IPS DF 6.9 (cell line): ENCODE data around the gene PTOV1.

Source experiments
- DNase-seq: peaks from one replicate; pipeline ENCODE4 v3.0.0-alpha.2; 2013; ENCODE audit warnings: low read depth, low spot score
- H3K27ac ChIP-seq: one replicate; pipeline ENCODE4 v1.5.1; 2013; ENCODE audit warnings: low read length, control low read depth
- H3K27me3 ChIP-seq: 2 replicates; pipeline ENCODE4 v1.6.1; 2013; ENCODE audit warnings: mild to moderate bottlenecking, low read length; ENCODE audit not compliant: control insufficient read depth, insufficient read depth
- H3K36me3 ChIP-seq: 2 replicates; pipeline ENCODE4 v1.6.1; 2013; ENCODE audit warnings: low read length; ENCODE audit not compliant: control insufficient read depth, insufficient read depth
- H3K4me1 ChIP-seq: 2 replicates; pipeline ENCODE4 v1.6.1; 2013; ENCODE audit warnings: low read length; ENCODE audit not compliant: control insufficient read depth, insufficient read depth
- H3K4me3 ChIP-seq: 2 replicates; pipeline ENCODE4 v1.5.1; 2013; ENCODE audit warnings: mild to moderate bottlenecking, low read length
- H3K9me3 ChIP-seq: 2 replicates; pipeline ENCODE4 v1.6.1; 2013; ENCODE audit warnings: low read length, inconsistent platforms; ENCODE audit not compliant: control insufficient read depth, insufficient read depth
- WGBS: extraction: QIAGEN DNeasy Blood & Tissue Kit; methylation state at CpG from one replicate; pipeline ENCODE4 v1.1.7; 2013; ENCODE audit warnings: mixed read lengths, missing lambda C conversion rate; ENCODE audit not compliant: insufficient read length, insufficient coverage; 5-methylcytosine and 5-hydroxymethylcytosine counted together

PTOV1 gene

GRCh38 chr19:49808711-49809159 is 42.2 kb upstream of the PTOV1 start:
- peak; percentile 57 for DNase-seq
- peaks cover 5% of the 10 kb centered on the region for H3K4me1 ChIP-seq
- no peaks in the 10 kb centered on the region for H3K9me3 ChIP-seq
- H3K27me3 ChIP-seq = no peaks in the 10 kb centered on the region
- no peak overlapping the region for H3K27ac ChIP-seq
- H3K36me3 ChIP-seq = peaks cover 3% of the 10 kb centered on the region; the same call in 1 of the 2 replicates
- WGBS = no CpG with 5 or more reads among the region's 31 CpGs
- peak overlapping the region; percentile 23; the same call in 1 of the 2 replicates for H3K4me3 ChIP-seq

DNA sequence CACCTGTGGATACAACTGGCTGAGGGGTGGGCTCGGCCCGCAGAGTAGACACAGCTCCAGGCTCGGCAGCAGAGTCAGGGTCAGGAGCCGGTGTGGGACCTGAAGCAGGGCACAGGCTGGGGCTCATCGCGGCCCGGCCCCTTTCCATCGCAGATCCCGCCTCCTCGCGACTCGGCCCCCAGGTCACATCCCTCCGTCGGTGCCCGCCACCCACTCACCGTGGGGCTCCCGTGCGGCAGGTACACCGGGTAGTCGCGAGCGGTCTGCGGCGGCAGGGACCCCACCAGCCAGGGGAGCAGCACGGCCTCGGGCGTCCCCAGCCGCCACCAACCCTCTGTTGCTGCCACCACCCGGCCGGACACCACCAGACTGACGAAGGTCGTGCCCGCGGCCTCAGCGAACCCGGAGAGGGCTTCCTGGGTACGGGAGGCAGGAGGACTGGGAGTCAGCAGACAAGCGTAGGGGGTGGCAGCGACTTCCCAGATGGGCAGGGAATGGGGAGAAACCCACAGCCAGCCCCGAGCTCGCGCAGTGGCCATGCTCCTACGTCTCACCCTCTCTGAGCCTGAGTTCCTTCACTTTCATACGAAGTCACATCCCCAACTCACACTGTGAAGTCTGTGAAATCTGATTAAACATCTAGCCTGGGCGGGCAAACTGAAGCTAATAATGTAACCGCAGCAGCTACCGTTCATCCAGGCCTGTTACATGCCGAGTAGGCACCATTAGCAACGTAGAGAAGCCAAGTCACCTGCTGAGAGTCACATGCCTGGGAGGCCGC is 41.6 kb upstream of the PTOV1 start:
- peaks cover 3% of the 10 kb centered on the region; the same call in 1 of the 2 replicates for H3K36me3 ChIP-seq
- no peak overlapping the region for H3K27ac ChIP-seq
- no peak for DNase-seq
- H3K4me3 ChIP-seq = peak overlapping the region; percentile 23; the same call in 1 of the 2 replicates
- peaks cover 5% of the 10 kb centered on the region for H3K4me1 ChIP-seq
- no peaks in the 10 kb centered on the region for H3K27me3 ChIP-seq
- no CpG with 5 or more reads among the region's 50 CpGs for WGBS
- H3K9me3 ChIP-seq = no peaks in the 10 kb centered on the region

- WGBS = no CpG with 5 or more reads among the region's 5 CpGs
- H3K36me3 ChIP-seq = peaks cover 3% of the 10 kb centered on the region; the same call in 1 of the 2 replicates
- H3K9me3 ChIP-seq = no peaks in the 10 kb centered on the region
- no peak overlapping the region for H3K27ac ChIP-seq
- H3K4me3 ChIP-seq = no peak overlapping the region
- peaks cover 5% of the 10 kb centered on the region for H3K4me1 ChIP-seq
- H3K27me3 ChIP-seq = no peaks in the 10 kb centered on the region
- no peak for DNase-seq
These were observed 41.0 kb upstream of the PTOV1 start for GRCh38 chr19:49809941-49810389.

- Histone ChIP-seq H3K4me1 (peaks cover 5% of the 10 kb centered on the region), H3K36me3 (peaks cover 3% of the 10 kb centered on the region; the same call in 1 of the 2 replicates), H3K27me3 (no peaks in the 10 kb centered on the region), H3K9me3 (no peaks in the 10 kb centered on the region), H3K27ac (no peak overlapping the region), H3K4me3 (no peak overlapping the region)
- no CpG with 5 or more reads among the region's 6 CpGs for WGBS
- no peak for DNase-seq
These were observed 39.6 kb upstream of the PTOV1 start for GRCh38 chr19:49811328-49811727.

DNA sequence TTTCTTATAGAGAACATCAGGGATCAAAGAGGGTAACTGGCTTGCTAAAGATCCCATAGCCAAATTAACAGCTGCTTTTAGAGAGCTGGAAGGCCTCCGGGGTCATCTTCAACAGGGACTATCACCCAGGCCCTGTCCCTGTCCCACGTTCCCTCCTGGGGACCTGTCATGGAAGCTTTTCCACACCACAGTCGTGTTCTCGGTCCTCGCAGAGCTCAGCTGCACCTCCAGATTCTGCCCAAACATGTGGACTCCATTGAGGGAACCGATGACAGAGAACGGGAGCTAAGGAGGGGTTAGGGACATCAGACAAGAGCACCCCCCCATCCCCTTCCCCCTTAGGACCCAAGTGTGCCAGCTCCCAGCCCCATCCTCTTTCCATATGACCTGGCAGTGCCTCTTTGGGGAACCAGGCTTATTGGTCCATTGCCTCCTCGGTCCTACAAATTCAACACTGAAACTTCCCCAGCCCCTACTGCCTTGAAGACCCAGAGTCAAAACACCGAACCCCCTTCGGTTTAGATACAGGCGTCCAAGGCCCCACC is 38.4 kb upstream of the PTOV1 start:
- Histone ChIP-seq H3K4me1 (peaks cover 5% of the 10 kb centered on the region), H3K27ac (no peak overlapping the region), H3K36me3 (no peaks in the 10 kb centered on the region), H3K27me3 (no peaks in the 10 kb centered on the region), H3K9me3 (no peaks in the 10 kb centered on the region), H3K4me3 (peak overlapping the region; percentile 89; the same call in 1 of the 2 replicates)
- no CpG with 5 or more reads among the region's 11 CpGs for WGBS
- DNase-seq = no peak

DNA sequence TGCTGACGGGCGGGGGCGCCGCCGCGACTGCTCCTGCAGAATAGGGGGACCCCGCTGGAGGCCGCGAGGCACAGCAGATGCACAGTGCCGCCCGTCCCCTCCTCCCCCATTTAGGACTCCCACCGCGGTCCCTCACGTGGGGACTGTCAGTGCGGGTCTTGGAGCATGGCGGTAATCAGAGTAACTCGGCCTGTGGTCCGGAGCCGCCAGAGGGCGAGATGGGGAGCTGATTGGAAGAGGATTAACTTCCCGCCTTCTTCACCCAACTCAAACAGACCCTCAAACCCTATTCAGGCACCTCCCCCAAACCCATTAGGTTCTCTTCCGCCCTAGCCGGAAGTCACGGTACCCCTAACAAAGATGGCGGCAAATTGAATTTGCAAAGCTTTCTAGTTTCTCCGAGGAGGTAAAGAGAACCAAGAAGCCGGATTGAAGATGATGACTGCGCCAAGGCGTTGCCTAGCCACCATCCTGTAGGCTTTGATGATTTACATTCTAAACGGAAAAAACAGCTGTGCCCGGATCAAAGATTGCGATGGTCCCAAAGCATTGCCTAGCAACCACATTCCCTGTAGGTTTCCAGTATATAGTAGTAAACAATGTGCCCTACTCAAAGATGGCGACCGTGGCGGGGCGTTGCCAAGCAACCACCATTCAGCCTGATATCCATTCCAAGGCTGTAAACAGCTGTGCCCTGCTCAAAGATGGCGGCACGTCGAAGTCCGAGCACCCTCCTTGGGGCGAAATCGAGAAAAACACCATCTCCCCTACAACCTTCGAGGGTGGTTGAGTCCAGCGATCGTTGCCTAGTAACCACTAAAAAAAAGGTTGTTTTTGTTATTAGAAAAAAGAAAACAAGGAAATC is 37.7 kb upstream of the PTOV1 start, which contains the start of gene FUZ:
TSS of gene FUZ (minus strand) at position 296 of the 865 bp plus-strand sequence. CDS start at position 110, 186 bp downstream.
- Histone ChIP-seq H3K9me3 (no peaks in the 10 kb centered on the region), H3K27me3 (no peaks in the 10 kb centered on the region), H3K27ac (no peak within 1 kb of the TSS), H3K4me1 (peaks cover 5% of the 10 kb centered on the region), H3K36me3 (no peaks in the 10 kb centered on the region), H3K4me3 (peak within 1 kb of the TSS; percentile 89; the same call in 1 of the 2 replicates)
- no CpG with 5 or more reads among the region's 45 CpGs for WGBS
- peak; percentile 96 for DNase-seq

- no CpG with 5 or more reads among the region's 1 CpG for whole genome bisulfite sequencing
- Histone ChIP-seq H3K4me3 (no peak overlapping the region), H3K27me3 (no peaks in the 10 kb centered on the region), H3K36me3 (no peaks in the 10 kb centered on the region), H3K4me1 (peaks cover 6% of the 10 kb centered on the region), H3K27ac (no peak overlapping the region), H3K9me3 (no peaks in the 10 kb centered on the region)
- no peak for DNase-seq
These were observed 36.9 kb upstream of the PTOV1 start for GRCh38 chr19:49814010-49814409.

DNA sequence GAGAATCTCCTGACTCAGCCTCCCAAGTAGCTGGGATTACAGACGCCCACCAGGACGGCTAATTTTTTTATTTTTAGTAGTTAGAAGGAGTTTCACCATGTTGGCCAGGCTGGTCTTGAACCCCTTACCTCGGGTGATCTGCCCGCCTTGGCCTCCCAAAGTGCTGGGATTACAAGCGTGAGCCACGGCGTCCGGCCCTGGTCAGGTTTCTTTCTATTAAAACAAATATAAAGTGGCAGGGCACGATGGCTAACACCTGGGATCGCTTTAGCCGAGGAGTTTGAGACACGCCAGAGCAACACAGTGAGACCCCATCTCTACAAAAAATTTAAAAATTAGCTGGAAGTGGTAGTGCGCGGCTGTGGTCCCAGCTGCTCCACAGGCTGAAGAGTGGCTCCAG is 34.4 kb upstream of the PTOV1 start:
- H3K27ac ChIP-seq = no peak overlapping the region
- no peaks in the 10 kb centered on the region for H3K27me3 ChIP-seq
- H3K4me1 ChIP-seq = 0 out of 2 replicates have a peak, but pooled peaks cover 1% of the 10 kb centered on the region
- no peak overlapping the region for H3K4me3 ChIP-seq
- DNase-seq = no peak
- no CpG with 5 or more reads among the region's 14 CpGs for WGBS
- no peaks in the 10 kb centered on the region for H3K36me3 ChIP-seq
- no peaks in the 10 kb centered on the region for H3K9me3 ChIP-seq

DNA sequence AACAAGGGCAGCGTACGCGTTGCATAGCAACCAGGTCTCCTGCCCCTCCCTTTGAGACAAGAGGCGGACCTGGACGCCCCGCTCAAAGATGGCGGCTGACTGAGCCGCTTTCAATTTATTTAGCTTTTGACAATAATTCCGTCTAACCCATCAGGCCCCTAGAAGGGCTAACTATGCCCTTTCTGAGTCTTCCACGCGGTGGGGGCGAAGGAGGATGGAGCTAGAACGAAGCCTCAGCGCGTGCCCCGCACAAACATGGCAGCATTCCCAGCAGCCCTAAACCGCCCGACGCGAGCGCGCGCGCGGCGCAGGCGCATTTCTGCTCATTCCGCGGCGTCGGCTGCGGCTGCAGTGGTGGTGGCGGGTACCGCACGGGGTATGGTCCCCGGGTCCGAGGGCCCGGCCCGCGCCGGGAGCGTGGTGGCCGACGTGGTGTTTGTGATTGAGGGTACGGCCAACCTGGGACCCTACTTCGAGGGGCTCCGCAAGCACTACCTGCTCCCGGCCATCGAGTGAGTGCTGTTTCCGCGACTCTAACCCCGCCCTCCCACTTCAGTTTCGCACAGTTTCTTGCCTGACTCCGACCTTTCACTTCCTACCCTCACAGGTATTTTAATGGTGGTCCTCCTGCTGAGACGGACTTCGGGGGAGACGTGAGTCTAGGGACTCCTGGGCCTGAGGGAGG is 32.9 kb upstream of the PTOV1 start, which contains the start of gene MED25:
TSS of gene MED25 (plus strand) at position 326 of the 685 bp plus-strand sequence. CDS start at position 379, 53 bp downstream.
- Histone ChIP-seq H3K4me1 (0 out of 2 replicates have a peak, but pooled peaks cover 1% of the 10 kb centered on the region), H3K36me3 (no peaks in the 10 kb centered on the region; the same call in 1 of the 2 replicates), H3K27ac (no peak within 1 kb of the TSS), H3K9me3 (no peaks in the 10 kb centered on the region), H3K27me3 (no peaks in the 10 kb centered on the region), H3K4me3 (peak within 1 kb of the TSS; percentile 71)
- WGBS = no CpG with 5 or more reads among the region's 57 CpGs
- no peak for DNase-seq
